HCT116 (cell line): ENCODE data around the gene CDH23.

Experiments
- EZH2 ChIP-seq: fragments of 200-600 bp; sonication (generic); IDR thresholded peaks from 2 replicates; pipeline ENCODE4 v1.6.1; 2017; ENCODE audit warnings: antibody characterized with exemption, mixed run types
- EZH2phosphoT487 ChIP-seq: fragments of 200-600 bp; IDR thresholded peaks from 2 replicates; pipeline ENCODE4 v1.6.1; 2018; ENCODE audit warnings: antibody characterized with exemption, borderline replicate concordance
- JUND ChIP-seq: IDR thresholded peaks from 2 replicates; pipeline ENCODE4 v1.6.1; 2012
- POLR2A ChIP-seq: IDR thresholded peaks from 2 replicates; pipeline ENCODE4 v1.7.0; 2011; ENCODE audit warnings: borderline replicate concordance; ENCODE audit not compliant: insufficient read depth, insufficient read length; ENCODE audit errors: extremely low read depth
- POLR2AphosphoS5 ChIP-seq: IDR thresholded peaks from 2 replicates; pipeline ENCODE4 v1.6.1; 2011; ENCODE audit warnings: mild to moderate bottlenecking, low read depth, low read length, moderate library complexity
- RAD21 ChIP-seq: IDR thresholded peaks from 2 replicates; pipeline ENCODE4 v1.6.1; 2012; ENCODE audit warnings: low read depth, mild to moderate bottlenecking
- SP1 ChIP-seq: IDR thresholded peaks from 2 replicates; pipeline ENCODE4 v1.6.1; 2012; ENCODE audit warnings: low read depth
- TCF7L2 ChIP-seq: IDR thresholded peaks from 2 replicates; pipeline ENCODE4 v1.7.0; 2011; ENCODE audit warnings: borderline replicate concordance, inconsistent platforms; ENCODE audit not compliant: insufficient read depth, insufficient read length; ENCODE audit errors: extremely low read depth
- YY1 ChIP-seq: IDR thresholded peaks from 2 replicates; pipeline ENCODE4 v1.6.1; 2011; ENCODE audit warnings: low read length, low read depth, moderate library complexity, mild to moderate bottlenecking; ENCODE audit not compliant: insufficient replicate concordance; ENCODE audit errors: extremely low read depth
- ZNF274 ChIP-seq: fragments of 200-500 bp; sonication (Bioruptor generic); IDR thresholded peaks from 2 replicates; pipeline ENCODE4 v1.6.1; 2014; ENCODE audit warnings: mild to moderate bottlenecking, low read depth, low read length, inconsistent platforms
- TF ChIP-seq, protein P1 (sequence below), 3 experiments: fragments of 200-600 bp in 1 of 3; sonication (generic) in 1 of 3; IDR thresholded peaks in 2 of 3; conservative IDR thresholded peaks in 1 of 3; 2 replicates each; pipeline ENCODE4 v1.5.1; 2012 to 2017; ENCODE audit warnings: low read depth in 2 of 3, low read length in 2 of 3, antibody characterized with exemption in 1 of 3, borderline replicate concordance in 1 of 3, control low read depth in 1 of 3, mild to moderate bottlenecking in 1 of 3, mixed read lengths in 1 of 3, mixed run types in 1 of 3, moderate library complexity in 1 of 3; ENCODE audit not compliant: insufficient read depth in 1 of 3

DNA sequence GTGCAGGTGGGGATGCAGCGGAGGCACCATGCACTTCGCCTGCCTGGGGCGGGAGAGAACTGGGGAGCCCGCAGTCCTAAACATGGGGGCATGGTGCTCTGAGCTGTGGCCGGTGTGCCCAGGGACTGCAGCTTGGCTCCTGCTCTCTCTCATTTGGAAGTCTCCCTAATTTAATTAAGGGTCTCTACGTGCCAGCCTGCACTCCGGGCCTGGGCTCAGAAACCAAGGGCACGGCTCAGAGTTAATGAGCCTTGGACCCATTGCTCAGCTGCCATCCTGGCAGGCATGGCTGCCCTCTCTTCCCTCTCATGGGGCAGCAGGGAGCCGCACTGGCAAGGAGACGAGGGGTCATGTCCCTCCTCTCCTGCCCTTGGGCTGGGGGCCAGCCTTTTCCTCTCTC lies 115.6 kb downstream of the CDH23 start:
- TF ChIP-seq EZH2phosphoT487 = no peak
- no peak for TF ChIP-seq YY1
- no peak for TF ChIP-seq POLR2AphosphoS5
- no peak for TF ChIP-seq EZH2
- TF ChIP-seq, protein P1, sequence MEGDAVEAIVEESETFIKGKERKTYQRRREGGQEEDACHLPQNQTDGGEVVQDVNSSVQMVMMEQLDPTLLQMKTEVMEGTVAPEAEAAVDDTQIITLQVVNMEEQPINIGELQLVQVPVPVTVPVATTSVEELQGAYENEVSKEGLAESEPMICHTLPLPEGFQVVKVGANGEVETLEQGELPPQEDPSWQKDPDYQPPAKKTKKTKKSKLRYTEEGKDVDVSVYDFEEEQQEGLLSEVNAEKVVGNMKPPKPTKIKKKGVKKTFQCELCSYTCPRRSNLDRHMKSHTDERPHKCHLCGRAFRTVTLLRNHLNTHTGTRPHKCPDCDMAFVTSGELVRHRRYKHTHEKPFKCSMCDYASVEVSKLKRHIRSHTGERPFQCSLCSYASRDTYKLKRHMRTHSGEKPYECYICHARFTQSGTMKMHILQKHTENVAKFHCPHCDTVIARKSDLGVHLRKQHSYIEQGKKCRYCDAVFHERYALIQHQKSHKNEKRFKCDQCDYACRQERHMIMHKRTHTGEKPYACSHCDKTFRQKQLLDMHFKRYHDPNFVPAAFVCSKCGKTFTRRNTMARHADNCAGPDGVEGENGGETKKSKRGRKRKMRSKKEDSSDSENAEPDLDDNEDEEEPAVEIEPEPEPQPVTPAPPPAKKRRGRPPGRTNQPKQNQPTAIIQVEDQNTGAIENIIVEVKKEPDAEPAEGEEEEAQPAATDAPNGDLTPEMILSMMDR (IDR thresholded peaks at IDR 0.05 in 2 of 3, conservative IDR thresholded peaks at IDR 0.05 in 1 of 3; ENCODE audit: borderline replicate concordance in 1 of 3, insufficient read depth in 1 of 3, low read depth in 2 of 3, low read length in 2 of 3) = no peak
- no peak for TF ChIP-seq JUND
- no peak for TF ChIP-seq POLR2A
- TF ChIP-seq TCF7L2 = no peak
- no peak for TF ChIP-seq SP1
- no peak for TF ChIP-seq RAD21
- TF ChIP-seq ZNF274 = no peak
